Measurements from ENCODE around the gene DMPK. TPM values are rescaled to one million over a fixed set of nuclear protein-coding genes. Genes with fewer than 3 reads are reported as not detected.

The DMPK gene
- polyA plus RNA-seq, 2 donors, result 26.0 to 133 TPM

GRCh38 chr19:45780146-45780447 lies 2.2 kb downstream of the DMPK start:
- Histone ChIP-seq H3K9me3 (ENCODE audit: control insufficient read depth in 2 of 2, insufficient read depth in 1 of 2, low read depth in 1 of 2, low read length in 1 of 2) (no peaks in the 10 kb centered on the region), H3K27ac (ENCODE audit: low read depth in 2 of 2, low read length in 1 of 2) (peak overlapping the region; percentile 36 to 87), H3K4me3 (ENCODE audit: low read depth in 1 of 2, low read length in 2 of 2) (no peak overlapping the region), H3K27me3 (ENCODE audit: control insufficient read depth in 1 of 2, insufficient read depth in 2 of 2, low read length in 2 of 2) (no peaks in the 10 kb centered on the region), H3K36me3 (ENCODE audit: control insufficient read depth in 2 of 2, insufficient read depth in 2 of 2, low read length in 1 of 2) (peaks cover 0 to 15% of the 10 kb centered on the region in 2 donors), H3K4me1 (ENCODE audit: control insufficient read depth in 2 of 2, insufficient read depth in 2 of 2, low read length in 1 of 2) (peaks cover 21 to 24% of the 10 kb centered on the region in 2 donors)
- WGBS, 2 donors, result 28 to 42% methylated on average over 4 of the region's 4 CpGs

GRCh38 chr19:45779231-45780145 lies 2.8 kb downstream of the DMPK start:
- WGBS, 2 donors, result 6 to 8% methylated on average over 48 of the region's 48 CpGs
- H3K27ac ChIP-seq (ENCODE audit: low read depth in 2 of 2, low read length in 1 of 2), result peak overlapping the region; percentile 36 to 87
- peaks cover 21 to 24% of the 10 kb centered on the region in 2 donors for H3K4me1 ChIP-seq (ENCODE audit: control insufficient read depth in 2 of 2, insufficient read depth in 2 of 2, low read length in 1 of 2)
- no peaks in the 10 kb centered on the region for H3K27me3 ChIP-seq (ENCODE audit: control insufficient read depth in 1 of 2, insufficient read depth in 2 of 2, low read length in 2 of 2)
- no peaks in the 10 kb centered on the region for H3K9me3 ChIP-seq (ENCODE audit: control insufficient read depth in 2 of 2, insufficient read depth in 1 of 2, low read depth in 1 of 2, low read length in 1 of 2)
- peaks cover 0 to 17% of the 10 kb centered on the region in 2 donors for H3K36me3 ChIP-seq (ENCODE audit: control insufficient read depth in 2 of 2, insufficient read depth in 2 of 2, low read length in 1 of 2)
- peak overlapping the region; percentile 24 to 39 for H3K4me3 ChIP-seq (ENCODE audit: low read depth in 1 of 2, low read length in 2 of 2)

- WGBS, 2 donors, result 91 to 94% methylated on average over 28 of the region's 28 CpGs
- peaks cover 16 to 24% of the 10 kb centered on the region in 2 donors for H3K4me1 ChIP-seq (ENCODE audit: control insufficient read depth in 2 of 2, insufficient read depth in 2 of 2, low read length in 1 of 2)
- no peaks in the 10 kb centered on the region for H3K27me3 ChIP-seq (ENCODE audit: control insufficient read depth in 1 of 2, insufficient read depth in 2 of 2, low read length in 2 of 2)
- H3K27ac ChIP-seq (ENCODE audit: low read depth in 2 of 2, low read length in 1 of 2), result no peak overlapping the region
- H3K9me3 ChIP-seq (ENCODE audit: control insufficient read depth in 2 of 2, insufficient read depth in 1 of 2, low read depth in 1 of 2, low read length in 1 of 2), result no peaks in the 10 kb centered on the region
- H3K4me3 ChIP-seq (ENCODE audit: low read depth in 1 of 2, low read length in 2 of 2), result no peak overlapping the region
- H3K36me3 ChIP-seq (ENCODE audit: control insufficient read depth in 2 of 2, insufficient read depth in 2 of 2, low read length in 1 of 2), result peaks cover 0 to 17% of the 10 kb centered on the region in 2 donors
Observed at GRCh38 chr19:45778010-45778661, 4.2 kb downstream of the DMPK start.

GRCh38 chr19:45777395-45777961 lies 4.8 kb downstream of the DMPK start:
- no peak overlapping the region for H3K27ac ChIP-seq (ENCODE audit: low read depth in 2 of 2, low read length in 1 of 2)
- WGBS, 2 donors, result 94 to 95% methylated on average over 34 of the region's 34 CpGs
- no peak overlapping the region for H3K4me3 ChIP-seq (ENCODE audit: low read depth in 1 of 2, low read length in 2 of 2)
- H3K36me3 ChIP-seq (ENCODE audit: control insufficient read depth in 2 of 2, insufficient read depth in 2 of 2, low read length in 1 of 2), result peaks cover 0 to 20% of the 10 kb centered on the region in 2 donors
- no peaks in the 10 kb centered on the region for H3K27me3 ChIP-seq (ENCODE audit: control insufficient read depth in 1 of 2, insufficient read depth in 2 of 2, low read length in 2 of 2)
- peaks cover 16 to 24% of the 10 kb centered on the region in 2 donors for H3K4me1 ChIP-seq (ENCODE audit: control insufficient read depth in 2 of 2, insufficient read depth in 2 of 2, low read length in 1 of 2)
- H3K9me3 ChIP-seq (ENCODE audit: control insufficient read depth in 2 of 2, insufficient read depth in 1 of 2, low read depth in 1 of 2, low read length in 1 of 2), result no peaks in the 10 kb centered on the region

- Histone ChIP-seq H3K4me1 (ENCODE audit: control insufficient read depth in 2 of 2, insufficient read depth in 2 of 2, low read length in 1 of 2) (peaks cover 6 to 13% of the 10 kb centered on the region in 2 donors), H3K9me3 (ENCODE audit: control insufficient read depth in 2 of 2, insufficient read depth in 1 of 2, low read depth in 1 of 2, low read length in 1 of 2) (no peaks in the 10 kb centered on the region), H3K27ac (ENCODE audit: low read depth in 2 of 2, low read length in 1 of 2) (no peak overlapping the region), H3K36me3 (ENCODE audit: control insufficient read depth in 2 of 2, insufficient read depth in 2 of 2, low read length in 1 of 2) (peaks cover 0 to 26% of the 10 kb centered on the region in 2 donors), H3K4me3 (ENCODE audit: low read depth in 1 of 2, low read length in 2 of 2) (no peak overlapping the region), H3K27me3 (ENCODE audit: control insufficient read depth in 1 of 2, insufficient read depth in 2 of 2, low read length in 2 of 2) (no peaks in the 10 kb centered on the region)
- WGBS, 2 donors, result 85 to 88% methylated on average over 9 of the region's 9 CpGs
Observed at GRCh38 chr19:45774765-45775164, 7.5 kb downstream of the DMPK start.

GRCh38 chr19:45773384-45773783 lies 8.9 kb downstream of the DMPK start:
- Histone ChIP-seq H3K4me1 (ENCODE audit: control insufficient read depth in 2 of 2, insufficient read depth in 2 of 2, low read length in 1 of 2) (peaks cover 0 to 5% of the 10 kb centered on the region in 2 donors), H3K36me3 (ENCODE audit: control insufficient read depth in 2 of 2, insufficient read depth in 2 of 2, low read length in 1 of 2) (peaks cover 0 to 26% of the 10 kb centered on the region in 2 donors), H3K4me3 (ENCODE audit: low read depth in 1 of 2, low read length in 2 of 2) (no peak overlapping the region), H3K27ac (ENCODE audit: low read depth in 2 of 2, low read length in 1 of 2) (no peak overlapping the region), H3K9me3 (ENCODE audit: control insufficient read depth in 2 of 2, insufficient read depth in 1 of 2, low read depth in 1 of 2, low read length in 1 of 2) (no peaks in the 10 kb centered on the region), H3K27me3 (ENCODE audit: control insufficient read depth in 1 of 2, insufficient read depth in 2 of 2, low read length in 2 of 2) (no peaks in the 10 kb centered on the region)
- WGBS, 2 donors, result 30 to 50% methylated on average over 2 of the region's 2 CpGs

GRCh38 chr19:45772912-45773311 lies 9.4 kb downstream of the DMPK start:
- H3K27ac ChIP-seq (ENCODE audit: low read depth in 2 of 2, low read length in 1 of 2), result no peak overlapping the region
- H3K9me3 ChIP-seq (ENCODE audit: control insufficient read depth in 2 of 2, insufficient read depth in 1 of 2, low read depth in 1 of 2, low read length in 1 of 2), result no peaks in the 10 kb centered on the region
- WGBS, 2 donors, result 89 to 91% methylated on average over 3 of the region's 3 CpGs
- peaks cover 0 to 24% of the 10 kb centered on the region in 2 donors for H3K36me3 ChIP-seq (ENCODE audit: control insufficient read depth in 2 of 2, insufficient read depth in 2 of 2, low read length in 1 of 2)
- H3K4me3 ChIP-seq (ENCODE audit: low read depth in 1 of 2, low read length in 2 of 2), result no peak overlapping the region
- no peaks in the 10 kb centered on the region for H3K27me3 ChIP-seq (ENCODE audit: control insufficient read depth in 1 of 2, insufficient read depth in 2 of 2, low read length in 2 of 2)
- H3K4me1 ChIP-seq (ENCODE audit: control insufficient read depth in 2 of 2, insufficient read depth in 2 of 2, low read length in 1 of 2), result peaks cover 0 to 3% of the 10 kb centered on the region in 2 donors

- 67 to 82% methylated on average over 14 of the region's 14 CpGs for WGBS, 2 donors
- H3K36me3 ChIP-seq (ENCODE audit: control insufficient read depth in 2 of 2, insufficient read depth in 2 of 2, low read length in 1 of 2), result peaks cover 0 to 18% of the 10 kb centered on the region in 2 donors
- peaks cover 0 to 5% of the 10 kb centered on the region in 2 donors for H3K4me1 ChIP-seq (ENCODE audit: control insufficient read depth in 2 of 2, insufficient read depth in 2 of 2, low read length in 1 of 2)
- H3K27ac ChIP-seq (ENCODE audit: low read depth in 2 of 2, low read length in 1 of 2), result peak overlapping the region in 1 of 2 donors; percentile 37
- H3K4me3 ChIP-seq (ENCODE audit: low read depth in 1 of 2, low read length in 2 of 2), result no peak overlapping the region
- no peaks in the 10 kb centered on the region for H3K27me3 ChIP-seq (ENCODE audit: control insufficient read depth in 1 of 2, insufficient read depth in 2 of 2, low read length in 2 of 2)
- H3K9me3 ChIP-seq (ENCODE audit: control insufficient read depth in 2 of 2, insufficient read depth in 1 of 2, low read depth in 1 of 2, low read length in 1 of 2), result no peaks in the 10 kb centered on the region
Observed at GRCh38 chr19:45772130-45772840, 10.0 kb downstream of the DMPK start.

- Histone ChIP-seq H3K4me1 (ENCODE audit: control insufficient read depth in 2 of 2, insufficient read depth in 2 of 2, low read length in 1 of 2) (peaks cover 4 to 5% of the 10 kb centered on the region in 2 donors), H3K36me3 (ENCODE audit: control insufficient read depth in 2 of 2, insufficient read depth in 2 of 2, low read length in 1 of 2) (peaks cover 0 to 11% of the 10 kb centered on the region in 2 donors), H3K4me3 (ENCODE audit: low read depth in 1 of 2, low read length in 2 of 2) (peak overlapping the region in 1 of 2 donors; percentile 28), H3K27ac (ENCODE audit: low read depth in 2 of 2, low read length in 1 of 2) (peak overlapping the region; percentile 82 to 91), H3K9me3 (ENCODE audit: control insufficient read depth in 2 of 2, insufficient read depth in 1 of 2, low read depth in 1 of 2, low read length in 1 of 2) (no peaks in the 10 kb centered on the region), H3K27me3 (ENCODE audit: control insufficient read depth in 1 of 2, insufficient read depth in 2 of 2, low read length in 2 of 2) (no peaks in the 10 kb centered on the region)
- WGBS, 2 donors, result 72 to 81% methylated on average over 39 to 46 of the region's 46 CpGs
Observed at GRCh38 chr19:45771311-45771933, 10.9 kb downstream of the DMPK start.

All from esophagus (tissue), 2 donors.